HepG2 (cell line): ENCODE data around the gene CTDP1.

Experiments
- BHLHE40 ChIP-seq: IDR thresholded peaks from 2 replicates; pipeline ENCODE4 v1.6.1; 2011; ENCODE audit warnings: low read length, improper control_type of control experiment
- JUN ChIP-seq: sonication (generic); formaldehyde crosslinking; IDR thresholded peaks from 2 replicates; pipeline ENCODE4 v1.4.0; 2020; ENCODE audit warnings: mild to moderate bottlenecking, missing genetic modification reagents
- KLF16 ChIP-seq, 2 experiments: sonication (generic) in 1 of 2; formaldehyde crosslinking in 1 of 2; IDR thresholded peaks; 2 replicates each; pipeline versions ENCODE4 v1.6.1 to v1.8.0; 2016 to 2023; ENCODE audit warnings: missing genetic modification reagents in 2 of 2, missing compliant biosample characterization in 1 of 2
- MIER2 ChIP-seq: IDR thresholded peaks from 2 replicates; pipeline ENCODE4 v1.6.1; 2016; ENCODE audit warnings: missing biosample characterization, missing genetic modification reagents
- NR2C2 ChIP-seq: sonication (generic); formaldehyde crosslinking; IDR thresholded peaks from 2 replicates; pipeline ENCODE4 v1.4.0; 2020; ENCODE audit warnings: missing genetic modification reagents, mild to moderate bottlenecking, moderate library complexity, borderline replicate concordance
- RXRA ChIP-seq: sonication (generic); formaldehyde crosslinking; IDR thresholded peaks from 2 replicates; pipeline ENCODE4 v1.5.1; 2020; ENCODE audit warnings: missing genetic modification reagents
- XRCC5 ChIP-seq: fragments of 200-400 bp; formaldehyde crosslinking; optimal IDR thresholded peaks from 2 replicates; pipeline ENCODE3; 2017; ENCODE audit warnings: mild to moderate bottlenecking, low read length
- ZNF264 ChIP-seq: sonication (generic); formaldehyde crosslinking; IDR thresholded peaks from 2 replicates; pipeline ENCODE4 v1.4.0; 2020; ENCODE audit warnings: missing genetic modification reagents
- TF ChIP-seq, protein P1 (sequence below): sonication (generic); formaldehyde crosslinking; IDR thresholded peaks from 2 replicates; pipeline ENCODE4 v1.5.0; 2020; ENCODE audit warnings: mild to moderate bottlenecking, missing genetic modification reagents, moderate library complexity
- TF ChIP-seq, protein P2 (sequence below): sonication (generic); formaldehyde crosslinking; IDR thresholded peaks from 2 replicates; pipeline ENCODE4 v1.5.0; 2020; ENCODE audit warnings: mild to moderate bottlenecking, missing genetic modification reagents, borderline replicate concordance
- TF ChIP-seq, protein P3 (sequence below): IDR thresholded peaks from 2 replicates; pipeline ENCODE4 v1.6.1; 2016; ENCODE audit warnings: missing biosample characterization, missing genetic modification reagents, low read depth
- TF ChIP-seq, protein P4 (sequence below): sonication (generic); formaldehyde crosslinking; IDR thresholded peaks from 2 replicates; pipeline ENCODE4 v1.8.0; 2022; ENCODE audit warnings: low read depth, missing genetic modification reagents
- TF ChIP-seq, protein P5 (sequence below): sonication (generic); IDR thresholded peaks from 2 replicates; pipeline ENCODE4 v1.6.1; 2016; ENCODE audit warnings: low read depth, borderline replicate concordance

DNA sequence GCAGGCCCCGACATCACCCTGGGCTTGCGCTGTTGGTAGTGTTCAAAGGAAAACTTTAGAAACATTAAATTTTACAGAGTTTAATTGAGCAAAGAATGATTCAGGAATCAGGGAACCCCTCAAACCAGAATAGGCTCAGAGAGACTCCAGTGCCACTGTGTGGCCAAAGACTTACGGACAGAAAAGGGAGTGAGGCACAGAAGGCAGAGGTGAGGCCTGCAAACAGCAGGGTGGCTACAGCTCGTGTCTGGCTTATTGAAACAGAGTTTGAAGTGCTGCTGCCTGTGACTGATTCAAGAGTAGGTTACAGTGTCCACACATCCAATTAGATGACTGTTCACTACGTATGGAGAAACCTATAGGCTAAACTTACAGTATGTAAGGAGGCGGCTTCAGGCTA is 2.4 kb upstream of the CTDP1 start:
- TF ChIP-seq, protein P1, sequence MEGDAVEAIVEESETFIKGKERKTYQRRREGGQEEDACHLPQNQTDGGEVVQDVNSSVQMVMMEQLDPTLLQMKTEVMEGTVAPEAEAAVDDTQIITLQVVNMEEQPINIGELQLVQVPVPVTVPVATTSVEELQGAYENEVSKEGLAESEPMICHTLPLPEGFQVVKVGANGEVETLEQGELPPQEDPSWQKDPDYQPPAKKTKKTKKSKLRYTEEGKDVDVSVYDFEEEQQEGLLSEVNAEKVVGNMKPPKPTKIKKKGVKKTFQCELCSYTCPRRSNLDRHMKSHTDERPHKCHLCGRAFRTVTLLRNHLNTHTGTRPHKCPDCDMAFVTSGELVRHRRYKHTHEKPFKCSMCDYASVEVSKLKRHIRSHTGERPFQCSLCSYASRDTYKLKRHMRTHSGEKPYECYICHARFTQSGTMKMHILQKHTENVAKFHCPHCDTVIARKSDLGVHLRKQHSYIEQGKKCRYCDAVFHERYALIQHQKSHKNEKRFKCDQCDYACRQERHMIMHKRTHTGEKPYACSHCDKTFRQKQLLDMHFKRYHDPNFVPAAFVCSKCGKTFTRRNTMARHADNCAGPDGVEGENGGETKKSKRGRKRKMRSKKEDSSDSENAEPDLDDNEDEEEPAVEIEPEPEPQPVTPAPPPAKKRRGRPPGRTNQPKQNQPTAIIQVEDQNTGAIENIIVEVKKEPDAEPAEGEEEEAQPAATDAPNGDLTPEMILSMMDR (CRISPR knock-in tag), result 0 out of 2 replicates have a peak, but pooled peaks have one; percentile 4
- TF ChIP-seq JUN (no peak), BHLHE40 (no peak), NR2C2 (CRISPR knock-in tag) (no peak), RXRA (CRISPR knock-in tag) (no peak), XRCC5 (no peak), MIER2 (CRISPR knock-in tag) (no peak), KLF16 (CRISPR knock-in tag; IDR thresholded peaks at IDR 0.05) (no peak), ZNF264 (CRISPR knock-in tag) (no peak)
- TF ChIP-seq, protein P2, sequence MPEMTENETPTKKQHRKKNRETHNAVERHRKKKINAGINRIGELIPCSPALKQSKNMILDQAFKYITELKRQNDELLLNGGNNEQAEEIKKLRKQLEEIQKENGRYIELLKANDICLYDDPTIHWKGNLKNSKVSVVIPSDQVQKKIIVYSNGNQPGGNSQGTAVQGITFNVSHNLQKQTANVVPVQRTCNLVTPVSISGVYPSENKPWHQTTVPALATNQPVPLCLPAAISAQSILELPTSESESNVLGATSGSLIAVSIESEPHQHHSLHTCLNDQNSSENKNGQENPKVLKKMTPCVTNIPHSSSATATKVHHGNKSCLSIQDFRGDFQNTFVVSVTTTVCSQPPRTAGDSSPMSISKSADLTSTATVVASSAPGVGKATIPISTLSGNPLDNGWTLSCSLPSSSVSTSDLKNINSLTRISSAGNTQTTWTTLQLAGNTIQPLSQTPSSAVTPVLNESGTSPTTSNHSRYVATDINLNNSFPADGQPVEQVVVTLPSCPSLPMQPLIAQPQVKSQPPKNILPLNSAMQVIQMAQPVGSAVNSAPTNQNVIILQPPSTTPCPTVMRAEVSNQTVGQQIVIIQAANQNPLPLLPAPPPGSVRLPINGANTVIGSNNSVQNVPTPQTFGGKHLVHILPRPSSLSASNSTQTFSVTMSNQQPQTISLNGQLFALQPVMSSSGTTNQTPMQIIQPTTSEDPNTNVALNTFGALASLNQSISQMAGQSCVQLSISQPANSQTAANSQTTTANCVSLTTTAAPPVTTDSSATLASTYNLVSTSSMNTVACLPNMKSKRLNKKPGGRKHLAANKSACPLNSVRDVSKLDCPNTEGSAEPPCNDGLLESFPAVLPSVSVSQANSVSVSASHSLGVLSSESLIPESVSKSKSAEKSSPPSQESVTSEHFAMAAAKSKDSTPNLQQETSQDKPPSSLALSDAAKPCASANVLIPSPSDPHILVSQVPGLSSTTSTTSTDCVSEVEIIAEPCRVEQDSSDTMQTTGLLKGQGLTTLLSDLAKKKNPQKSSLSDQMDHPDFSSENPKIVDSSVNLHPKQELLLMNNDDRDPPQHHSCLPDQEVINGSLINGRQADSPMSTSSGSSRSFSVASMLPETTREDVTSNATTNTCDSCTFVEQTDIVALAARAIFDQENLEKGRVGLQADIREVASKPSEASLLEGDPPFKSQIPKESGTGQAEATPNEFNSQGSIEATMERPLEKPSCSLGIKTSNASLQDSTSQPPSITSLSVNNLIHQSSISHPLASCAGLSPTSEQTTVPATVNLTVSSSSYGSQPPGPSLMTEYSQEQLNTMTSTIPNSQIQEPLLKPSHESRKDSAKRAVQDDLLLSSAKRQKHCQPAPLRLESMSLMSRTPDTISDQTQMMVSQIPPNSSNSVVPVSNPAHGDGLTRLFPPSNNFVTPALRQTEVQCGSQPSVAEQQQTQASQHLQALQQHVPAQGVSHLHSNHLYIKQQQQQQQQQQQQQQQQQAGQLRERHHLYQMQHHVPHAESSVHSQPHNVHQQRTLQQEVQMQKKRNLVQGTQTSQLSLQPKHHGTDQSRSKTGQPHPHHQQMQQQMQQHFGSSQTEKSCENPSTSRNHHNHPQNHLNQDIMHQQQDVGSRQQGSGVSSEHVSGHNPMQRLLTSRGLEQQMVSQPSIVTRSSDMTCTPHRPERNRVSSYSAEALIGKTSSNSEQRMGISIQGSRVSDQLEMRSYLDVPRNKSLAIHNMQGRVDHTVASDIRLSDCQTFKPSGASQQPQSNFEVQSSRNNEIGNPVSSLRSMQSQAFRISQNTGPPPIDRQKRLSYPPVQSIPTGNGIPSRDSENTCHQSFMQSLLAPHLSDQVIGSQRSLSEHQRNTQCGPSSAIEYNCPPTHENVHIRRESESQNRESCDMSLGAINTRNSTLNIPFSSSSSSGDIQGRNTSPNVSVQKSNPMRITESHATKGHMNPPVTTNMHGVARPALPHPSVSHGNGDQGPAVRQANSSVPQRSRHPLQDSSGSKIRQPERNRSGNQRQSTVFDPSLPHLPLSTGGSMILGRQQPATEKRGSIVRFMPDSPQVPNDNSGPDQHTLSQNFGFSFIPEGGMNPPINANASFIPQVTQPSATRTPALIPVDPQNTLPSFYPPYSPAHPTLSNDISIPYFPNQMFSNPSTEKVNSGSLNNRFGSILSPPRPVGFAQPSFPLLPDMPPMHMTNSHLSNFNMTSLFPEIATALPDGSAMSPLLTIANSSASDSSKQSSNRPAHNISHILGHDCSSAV, result no peak
- TF ChIP-seq, protein P3, sequence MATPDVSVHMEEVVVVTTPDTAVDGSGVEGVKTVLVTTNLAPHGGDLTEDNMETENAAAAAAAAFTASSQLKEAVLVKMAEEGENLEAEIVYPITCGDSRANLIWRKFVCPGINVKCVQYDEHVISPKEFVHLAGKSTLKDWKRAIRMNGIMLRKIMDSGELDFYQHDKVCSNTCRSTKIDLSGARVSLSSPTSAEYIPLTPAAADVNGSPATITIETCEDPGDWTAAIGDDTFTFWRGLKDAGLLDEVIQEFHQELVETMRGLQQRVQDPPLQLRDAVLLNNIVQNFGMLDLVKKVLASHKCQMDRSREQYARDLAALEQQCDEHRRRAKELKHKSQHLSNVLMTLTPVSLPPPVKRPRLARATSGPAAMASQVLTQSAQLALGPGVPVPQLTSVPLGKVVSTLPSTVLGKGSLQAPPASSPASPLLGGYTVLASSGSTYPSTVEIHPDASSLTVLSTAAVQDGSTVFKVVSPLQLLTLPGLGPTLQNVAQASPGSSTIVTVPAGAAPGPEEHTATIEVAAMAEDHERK, result no peak
- TF ChIP-seq, protein P4, sequence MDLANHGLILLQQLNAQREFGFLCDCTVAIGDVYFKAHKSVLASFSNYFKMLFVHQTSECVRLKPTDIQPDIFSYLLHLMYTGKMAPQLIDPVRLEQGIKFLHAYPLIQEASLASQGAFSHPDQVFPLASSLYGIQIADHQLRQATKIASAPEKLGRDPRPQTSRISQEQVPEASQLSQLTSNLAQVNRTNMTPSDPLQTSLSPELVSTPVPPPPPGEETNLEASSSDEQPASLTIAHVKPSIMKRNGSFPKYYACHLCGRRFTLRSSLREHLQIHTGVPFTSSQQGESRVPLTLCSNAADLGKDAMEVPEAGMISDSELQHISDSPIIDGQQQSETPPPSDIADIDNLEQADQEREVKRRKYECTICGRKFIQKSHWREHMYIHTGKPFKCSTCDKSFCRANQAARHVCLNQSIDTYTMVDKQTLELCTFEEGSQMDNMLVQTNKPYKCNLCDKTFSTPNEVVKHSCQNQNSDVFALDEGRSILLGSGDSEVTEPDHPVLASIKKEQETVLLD (CRISPR knock-in tag), result no peak
- TF ChIP-seq, protein P5, sequence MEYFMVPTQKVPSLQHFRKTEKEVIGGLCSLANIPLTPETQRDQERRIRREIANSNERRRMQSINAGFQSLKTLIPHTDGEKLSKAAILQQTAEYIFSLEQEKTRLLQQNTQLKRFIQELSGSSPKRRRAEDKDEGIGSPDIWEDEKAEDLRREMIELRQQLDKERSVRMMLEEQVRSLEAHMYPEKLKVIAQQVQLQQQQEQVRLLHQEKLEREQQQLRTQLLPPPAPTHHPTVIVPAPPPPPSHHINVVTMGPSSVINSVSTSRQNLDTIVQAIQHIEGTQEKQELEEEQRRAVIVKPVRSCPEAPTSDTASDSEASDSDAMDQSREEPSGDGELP, result no peak
